Hematopoietic multipotent progenitor cell treated with erythropoietin and hydrocortisone succinate and interleukin-3 and kit ligand, for 6 days (in vitro differentiated cells): ENCODE measurements around the gene CREM.
A peak's percentile ranks its signal among the peaks of the same experiment; 100 is the strongest.
"Not testable (repeated sequence)": the region's sequence is repeated elsewhere in the genome, so short reads cannot be mapped to it uniquely, and the experiment has no call there.

Experiments
- DNase-seq: peaks from one replicate; pipeline ENCODE4 v3.0.0-alpha.2; 2015

The CREM gene

DNA sequence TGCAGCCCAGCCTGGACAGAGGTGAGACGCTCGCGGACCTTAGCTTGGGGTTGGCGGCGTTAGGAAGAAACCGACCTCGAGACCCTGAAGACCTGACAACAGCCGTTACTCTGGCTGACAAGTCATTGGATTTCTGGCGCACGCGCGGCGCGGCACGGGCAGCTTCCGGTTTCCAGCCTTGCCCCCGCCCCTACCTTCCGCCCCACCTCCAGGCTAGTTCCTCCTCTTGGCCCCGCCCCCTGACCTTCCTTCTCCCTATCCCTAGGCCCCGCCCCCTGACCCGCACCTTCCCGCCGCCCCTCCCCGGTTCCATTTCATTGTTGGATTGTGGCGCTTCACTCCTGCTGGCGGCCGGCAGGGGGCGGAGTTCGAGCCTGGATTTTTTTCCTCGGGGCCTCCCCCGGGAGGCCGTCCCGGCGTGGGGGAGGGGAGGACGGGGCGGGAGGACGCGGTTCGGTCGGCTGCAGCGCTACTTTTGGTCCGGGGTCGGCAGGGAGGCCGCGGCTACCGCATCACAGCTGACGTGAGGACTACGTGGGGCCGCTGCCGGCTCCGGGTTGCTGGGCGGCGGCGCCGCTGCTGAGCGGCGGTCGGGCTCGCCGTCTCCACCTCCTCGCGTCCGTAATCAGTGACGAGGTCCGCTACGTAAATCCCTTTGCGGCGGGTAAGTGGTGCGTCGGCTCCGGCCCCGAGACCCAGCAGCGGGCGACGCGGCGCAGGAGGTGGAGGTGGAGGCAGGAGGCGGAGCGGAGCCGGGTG, at the start of gene CREM:
CREM (plus strand) TSS at position 317 of the 759 bp plus-strand sequence. CDS start 10,990 bp downstream, outside the sequence.
- DNase-seq, result peak; percentile 100

GRCh38 chr10:35079265-35079664, 47.4 kb upstream of the CREM start:
- no peak for DNase-seq

- no peak for DNase-seq
Observed at GRCh38 chr10:35079763-35080162, 46.9 kb upstream of the CREM start.

GRCh38 chr10:35080261-35080660, 46.4 kb upstream of the CREM start:
- DNase-seq, result not testable (repeated sequence)

DNA sequence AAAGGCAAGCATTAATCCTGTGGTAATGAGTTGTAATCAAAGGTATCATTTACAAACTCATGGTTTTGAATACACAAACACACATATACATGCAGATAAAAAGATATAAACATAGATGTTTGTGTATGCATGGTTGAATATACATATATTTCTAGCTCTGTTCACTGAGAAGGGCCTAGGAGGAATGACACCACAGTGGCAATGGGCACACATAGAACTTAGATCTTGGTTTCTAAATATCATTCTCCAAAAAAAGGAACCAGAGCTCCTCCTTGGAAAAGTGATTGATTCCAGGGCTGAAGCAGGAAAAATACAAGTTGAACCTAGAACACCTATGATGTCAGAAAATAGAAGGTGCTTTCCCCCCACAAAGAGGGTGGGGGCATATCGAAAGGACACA, 43.4 kb upstream of the CREM start:
- no peak for DNase-seq

DNA sequence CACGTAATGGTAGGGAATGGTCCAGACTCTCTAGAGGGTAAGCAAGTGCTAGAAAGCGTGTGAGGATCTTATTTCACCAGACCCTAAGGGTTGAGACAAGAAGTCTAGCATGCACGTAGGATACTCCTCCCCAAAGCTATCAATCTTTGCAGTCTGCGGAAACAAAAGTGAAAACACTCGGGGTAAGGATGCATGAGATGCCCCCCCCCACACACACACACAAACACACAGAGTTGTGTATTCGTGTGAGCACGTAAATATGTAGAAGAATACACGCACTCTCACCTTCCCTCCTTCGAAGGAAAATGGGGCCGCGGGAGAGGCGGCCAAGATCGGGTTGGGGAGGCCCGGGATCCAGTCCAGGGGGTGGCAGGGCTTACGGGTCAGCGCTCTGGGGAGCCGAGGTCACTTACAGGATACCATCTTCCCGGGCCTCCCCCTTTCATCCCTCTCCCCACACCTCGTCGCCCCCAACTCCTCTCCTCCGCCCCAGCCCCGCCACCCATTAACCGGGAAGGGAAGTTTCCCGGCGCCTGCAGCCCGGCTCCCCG, 37.0 kb upstream of the CREM start:
- DNase-seq, result peak; percentile 59

GRCh38 chr10:35090162-35090954, 36.3 kb upstream of the CREM start, which contains the start of gene CUL2:
CUL2 (minus strand) TSS chr10:35090341; CDS start chr10:35071317, 19,024 bp downstream.
- DNase-seq, result peak; percentile 96

GRCh38 chr10:35091994-35092790, 34.5 kb upstream of the CREM start:
- DNase-seq, result no peak

GRCh38 chr10:35092851-35093250, 33.8 kb upstream of the CREM start:
- peak; percentile 12 for DNase-seq

DNA sequence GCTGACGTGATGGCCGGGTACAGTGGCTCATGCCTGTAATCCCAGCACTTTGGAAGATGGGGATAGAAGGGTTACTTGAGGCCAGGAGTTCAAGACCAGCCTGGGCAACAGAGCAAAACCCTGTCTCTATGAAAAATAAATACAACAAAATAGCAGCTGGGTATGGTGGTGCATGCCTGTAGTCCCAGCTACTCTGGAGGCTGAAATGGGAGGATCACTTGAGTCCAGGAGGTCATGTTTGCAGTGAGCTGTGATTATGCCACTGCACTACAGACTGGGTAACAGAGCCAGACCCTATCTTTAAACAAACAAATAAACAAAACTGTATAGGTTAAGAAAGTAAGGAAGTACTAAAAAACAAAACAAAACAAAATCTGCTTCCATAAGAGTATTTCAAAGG, 30.3 kb upstream of the CREM start:
- DNase-seq, result no peak

DNA sequence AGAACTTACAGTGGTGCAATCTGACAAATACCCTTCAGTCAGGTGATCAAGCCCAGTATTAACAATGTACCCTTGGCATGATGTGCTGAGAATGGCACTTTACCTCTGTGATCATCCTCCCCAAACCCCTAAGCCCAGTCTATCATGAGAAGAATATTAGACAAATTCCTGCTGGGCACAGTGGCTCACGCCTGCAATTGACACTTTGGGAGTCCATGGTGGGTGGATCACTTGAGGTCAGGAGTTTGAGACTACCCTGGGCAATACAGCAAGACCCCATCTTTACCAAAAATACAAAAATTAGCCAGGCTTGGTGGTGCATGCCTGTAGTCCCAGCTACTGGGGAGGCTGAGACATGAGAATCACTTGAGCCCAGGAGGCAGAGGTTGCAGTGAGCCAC, 29.1 kb upstream of the CREM start:
- DNase-seq, result no peak

DNA sequence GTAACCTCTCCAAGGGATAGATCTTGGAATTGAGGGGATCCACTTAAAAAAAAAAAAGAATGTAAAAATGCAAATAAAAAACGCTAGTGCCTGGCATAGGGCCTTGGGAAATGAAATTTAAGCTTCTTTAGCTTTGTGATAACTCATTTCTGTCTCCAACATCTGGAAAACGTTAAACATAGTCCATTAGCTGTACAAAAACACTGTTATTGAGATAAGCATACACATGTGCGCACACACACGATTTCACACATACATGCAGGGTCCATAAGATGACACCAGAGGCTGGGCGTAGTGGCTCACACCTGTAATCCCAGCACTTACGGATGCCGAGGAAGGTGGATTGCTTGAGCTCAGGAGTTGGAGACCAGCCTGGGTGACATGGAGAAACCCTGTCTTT, 22.8 kb upstream of the CREM start:
- DNase-seq, result no peak

DNA sequence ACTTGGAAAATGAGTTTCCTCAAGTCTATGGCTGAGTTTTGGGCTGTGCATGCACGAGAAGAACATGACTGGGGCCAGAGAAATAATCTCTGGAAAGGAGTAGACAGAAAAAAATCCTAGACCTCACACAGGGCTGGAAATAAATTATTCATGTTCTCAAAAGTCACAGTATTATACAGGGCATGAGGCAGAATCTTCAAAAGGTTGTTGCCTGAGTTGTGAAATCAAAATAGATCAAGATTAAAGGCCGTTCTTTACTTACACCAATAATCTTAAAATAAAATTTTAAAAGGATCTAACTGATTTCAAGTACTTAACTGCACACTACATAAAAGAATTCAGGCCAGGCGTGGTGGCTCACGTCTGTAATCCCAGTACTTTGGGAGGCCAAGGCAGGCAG, 14.1 kb upstream of the CREM start:
- DNase-seq, result no peak

DNA sequence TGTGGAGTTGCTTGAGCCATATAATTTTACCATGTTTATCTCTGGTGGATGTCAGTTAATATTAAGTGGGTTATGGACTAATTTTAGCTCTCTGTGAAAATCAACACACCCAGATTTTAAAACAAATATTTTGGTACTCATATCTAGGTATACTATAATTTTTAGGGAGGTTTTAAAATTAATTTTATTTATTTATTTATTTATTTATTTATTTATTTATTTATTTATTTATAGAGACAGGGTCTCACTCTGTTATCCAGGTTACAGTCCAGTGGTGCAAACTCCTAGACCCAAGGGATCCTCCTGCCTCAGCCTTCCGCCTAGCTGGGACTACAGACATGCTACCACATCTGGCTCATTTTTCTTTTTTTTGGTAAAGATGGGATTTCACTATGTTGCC, 7.3 kb upstream of the CREM start:
- DNase-seq, result no peak

DNA sequence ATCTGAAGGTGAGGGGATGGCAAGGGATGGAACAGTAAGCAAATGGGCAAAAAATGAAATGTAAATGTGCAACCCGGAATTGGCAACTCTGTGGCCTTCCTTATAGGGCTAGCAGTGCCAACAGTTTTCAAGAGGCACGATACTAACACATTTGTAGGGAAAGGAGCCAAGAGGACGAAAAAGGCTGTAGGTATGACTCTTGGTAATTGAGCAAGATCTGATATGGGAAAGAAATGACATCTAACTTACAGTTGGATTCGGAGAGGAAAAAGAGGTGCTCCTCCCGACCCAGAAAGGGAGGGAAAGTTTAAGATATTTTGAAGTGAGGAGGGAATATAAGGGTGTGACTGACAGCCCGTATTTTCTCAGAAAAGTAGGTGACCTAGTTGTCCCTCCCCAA, 2.1 kb upstream of the CREM start:
- DNase-seq, result no peak

DNA sequence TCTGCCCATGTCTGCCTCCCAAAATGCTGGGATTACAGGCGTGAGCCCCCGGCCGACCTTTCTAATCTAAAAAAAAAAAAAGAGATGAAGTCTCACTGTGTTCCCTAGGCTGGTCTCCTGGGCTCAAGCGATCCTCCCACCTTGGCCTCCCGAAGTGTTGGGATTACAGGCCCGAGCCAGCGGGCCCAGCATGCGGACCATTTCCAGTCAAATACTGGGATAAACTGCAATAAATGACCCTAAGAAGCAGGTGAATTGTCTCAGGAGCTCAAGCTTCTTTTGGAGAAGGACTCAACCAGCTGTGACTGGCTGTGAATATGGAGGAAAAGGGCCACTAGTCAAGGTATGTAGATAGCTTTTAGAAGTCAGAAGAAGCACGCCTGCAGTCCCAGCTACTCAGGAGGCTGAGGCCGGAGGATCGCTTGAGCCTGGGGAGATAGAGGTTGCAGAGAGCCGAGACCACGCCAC, 550 bp upstream of the CREM start:
- DNase-seq, result peak; percentile 18

- peak; percentile 72 for DNase-seq
Observed at GRCh38 chr10:35127289-35127891, 744 bp downstream of the CREM start.

DNA sequence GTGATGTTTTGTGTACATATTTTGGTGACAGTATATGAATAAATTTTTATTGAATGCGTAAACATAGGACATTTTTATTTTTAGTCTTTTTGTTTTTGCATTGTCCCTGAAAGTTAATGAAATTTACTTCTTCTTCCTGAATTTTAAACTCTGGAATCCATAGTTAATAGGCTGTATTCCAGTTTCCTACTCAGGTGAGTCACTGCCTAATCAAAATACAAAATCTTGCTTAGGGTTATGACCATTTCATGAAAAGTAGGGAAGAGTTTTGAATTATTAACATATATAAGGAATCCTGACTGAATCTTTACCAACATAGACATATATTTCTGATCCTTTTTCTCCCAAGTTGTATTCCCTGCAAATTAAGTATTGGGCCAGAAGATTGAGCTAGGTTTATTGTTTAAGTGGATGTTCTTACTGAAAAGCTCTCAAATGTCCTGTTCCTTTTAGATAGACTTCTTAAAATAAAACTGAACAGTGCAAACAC, 2.6 kb downstream of the CREM start:
- DNase-seq, result no peak

DNA sequence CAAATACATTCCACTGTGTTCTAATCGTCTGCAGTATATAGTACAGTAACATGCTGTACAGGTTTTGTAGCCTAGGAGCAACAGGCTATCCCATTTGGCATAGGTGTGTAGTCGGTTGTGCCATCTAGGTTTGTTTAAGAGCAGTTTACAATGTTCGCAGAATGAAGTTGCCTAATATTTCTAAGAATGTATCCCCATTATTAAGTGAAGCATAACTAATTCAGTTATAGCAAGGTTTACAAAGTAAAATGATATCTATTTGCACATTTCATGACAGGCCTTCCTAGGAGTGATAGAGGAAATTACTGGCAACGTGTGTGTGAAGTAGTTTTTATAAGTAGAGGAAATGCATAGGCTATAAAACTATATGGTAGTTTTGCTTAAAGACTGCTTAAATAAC, 4.0 kb downstream of the CREM start:
- no peak for DNase-seq

DNA sequence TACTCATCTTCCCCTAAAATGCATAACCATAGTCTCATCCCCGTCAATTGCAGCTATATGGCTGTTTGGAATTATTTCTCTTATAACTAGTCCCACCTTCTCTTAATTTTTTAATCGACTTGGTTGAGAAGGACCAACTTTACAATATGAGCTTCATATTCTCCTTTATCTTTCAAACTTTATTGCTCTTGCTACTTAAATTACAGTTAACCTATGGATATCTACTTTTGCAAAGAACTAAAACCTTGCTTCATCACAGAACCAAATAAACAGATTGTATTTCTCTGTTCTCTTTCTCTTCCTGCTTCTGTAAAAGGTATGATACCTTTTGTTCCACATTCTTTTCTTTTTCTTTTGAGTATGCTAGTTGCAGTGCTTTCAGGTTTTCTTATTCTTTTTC, 6.1 kb downstream of the CREM start:
- no peak for DNase-seq

- DNase-seq, result no peak
Observed at GRCh38 chr10:35133586-35133985, 6.9 kb downstream of the CREM start.

DNA sequence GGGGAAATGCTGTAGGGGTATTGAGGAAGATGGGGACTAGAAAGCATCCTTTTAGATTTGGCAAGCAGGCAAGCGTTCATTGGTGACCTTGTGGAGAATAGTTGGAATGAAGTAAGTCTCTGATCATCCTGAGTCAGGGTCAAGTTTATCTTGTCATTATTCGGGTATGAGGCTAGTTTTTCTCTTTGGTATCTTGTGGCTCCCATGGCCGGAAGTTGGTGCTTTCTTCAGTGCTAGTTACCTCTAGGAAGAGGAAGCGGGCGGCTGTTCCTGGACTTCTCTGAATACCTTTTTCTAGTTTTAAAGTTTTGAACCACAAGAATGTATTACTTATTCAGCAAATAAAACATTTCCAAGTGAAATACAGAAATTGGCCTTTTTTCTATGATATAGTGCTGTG, 9.2 kb downstream of the CREM start:
- DNase-seq, result no peak
